ENCODE results near the gene TMEM131.

TMEM131 gene

DNA sequence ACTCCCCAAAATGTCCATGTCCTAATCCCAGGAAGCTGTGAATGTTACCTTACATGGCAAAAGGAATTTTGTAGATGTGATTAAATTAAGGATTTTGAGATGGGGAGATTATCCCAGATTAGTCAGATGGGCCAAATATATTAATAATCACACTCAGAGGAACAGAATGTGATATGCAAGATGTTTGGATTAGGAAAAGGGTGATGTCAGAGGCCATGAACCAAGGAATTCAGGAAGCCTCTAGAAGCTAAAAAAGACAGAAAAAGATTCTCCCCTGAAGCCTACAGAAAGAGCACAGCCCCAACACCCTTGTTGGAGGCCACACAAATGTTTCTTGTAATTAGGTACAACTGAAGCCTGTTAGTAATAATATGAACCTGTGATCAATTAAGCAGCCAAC, 13.1 kb downstream of the TMEM131 start:
- Histone ChIP-seq H3K9ac (ENCODE audit: low read depth, low read length) (no peak overlapping the region), H4K20me1 (ENCODE audit: insufficient read depth, low read length) (no peaks in the 10 kb centered on the region), H3K27me3 (ENCODE audit: insufficient read depth, low read length, poor library complexity) (no peaks in the 10 kb centered on the region), H3K36me3 (ENCODE audit: insufficient read depth, low read length) (peaks cover 14% of the 10 kb centered on the region; the same call in 1 of the 2 replicates), H3K9me3 (ENCODE audit: insufficient read depth, low read length, severe bottlenecking) (peaks cover 19% of the 10 kb centered on the region), H3K4me3 (ENCODE audit: low read depth in 1 of 2, low read length in 2 of 2) (no peak overlapping the region), H3K4me2 (ENCODE audit: insufficient read depth, low read length) (no peak overlapping the region), H3K4me1 (ENCODE audit: insufficient read depth, low read length) (no peaks in the 10 kb centered on the region), H3K79me2 (ENCODE audit: insufficient read depth, low read length) (peaks cover 59% of the 10 kb centered on the region), H2AFZ (ENCODE audit: low read depth, low read length) (no peak overlapping the region), H3K27ac (ENCODE audit: low read length) (no peak overlapping the region)
- no peak for DNase-seq
- ATAC-seq (ENCODE audit: insufficient read depth, low read depth) = no peak
- TF ChIP-seq, protein P1, sequence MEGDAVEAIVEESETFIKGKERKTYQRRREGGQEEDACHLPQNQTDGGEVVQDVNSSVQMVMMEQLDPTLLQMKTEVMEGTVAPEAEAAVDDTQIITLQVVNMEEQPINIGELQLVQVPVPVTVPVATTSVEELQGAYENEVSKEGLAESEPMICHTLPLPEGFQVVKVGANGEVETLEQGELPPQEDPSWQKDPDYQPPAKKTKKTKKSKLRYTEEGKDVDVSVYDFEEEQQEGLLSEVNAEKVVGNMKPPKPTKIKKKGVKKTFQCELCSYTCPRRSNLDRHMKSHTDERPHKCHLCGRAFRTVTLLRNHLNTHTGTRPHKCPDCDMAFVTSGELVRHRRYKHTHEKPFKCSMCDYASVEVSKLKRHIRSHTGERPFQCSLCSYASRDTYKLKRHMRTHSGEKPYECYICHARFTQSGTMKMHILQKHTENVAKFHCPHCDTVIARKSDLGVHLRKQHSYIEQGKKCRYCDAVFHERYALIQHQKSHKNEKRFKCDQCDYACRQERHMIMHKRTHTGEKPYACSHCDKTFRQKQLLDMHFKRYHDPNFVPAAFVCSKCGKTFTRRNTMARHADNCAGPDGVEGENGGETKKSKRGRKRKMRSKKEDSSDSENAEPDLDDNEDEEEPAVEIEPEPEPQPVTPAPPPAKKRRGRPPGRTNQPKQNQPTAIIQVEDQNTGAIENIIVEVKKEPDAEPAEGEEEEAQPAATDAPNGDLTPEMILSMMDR (IDR thresholded peaks at IDR 0.05; ENCODE audit: borderline replicate concordance, extremely low read depth, low read length, poor library complexity, severe bottlenecking) = no peak
- TF ChIP-seq EZH2 (IDR thresholded peaks at IDR 0.05; ENCODE audit: borderline replicate concordance, low read depth, low read length, severe bottlenecking) = no peak

DNA sequence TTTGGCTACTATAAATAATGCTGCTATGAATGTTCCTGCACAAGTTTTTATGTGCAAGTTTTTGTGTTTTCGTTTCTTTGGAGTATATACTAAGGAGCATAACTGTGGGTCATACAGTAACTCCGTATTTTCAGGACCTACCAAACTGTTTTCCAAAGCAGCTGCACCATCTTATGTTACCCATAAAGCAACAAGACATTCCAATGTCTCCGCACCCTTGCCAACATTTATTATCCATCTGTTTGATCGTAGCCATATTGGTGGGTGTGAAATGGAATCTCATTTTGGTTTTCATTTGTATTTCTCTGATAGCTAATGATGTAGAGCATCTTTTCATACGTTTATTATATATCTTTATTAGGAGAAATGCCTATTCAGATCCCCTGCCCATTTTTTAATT, 13.8 kb downstream of the TMEM131 start:
- Histone ChIP-seq H3K4me3 (ENCODE audit: low read depth in 1 of 2, low read length in 2 of 2) (no peak overlapping the region), H3K9ac (ENCODE audit: low read depth, low read length) (no peak overlapping the region), H3K36me3 (ENCODE audit: insufficient read depth, low read length) (peaks cover 14% of the 10 kb centered on the region; the same call in 1 of the 2 replicates), H3K4me1 (ENCODE audit: insufficient read depth, low read length) (no peaks in the 10 kb centered on the region), H3K27ac (ENCODE audit: low read length) (no peak overlapping the region), H3K9me3 (ENCODE audit: insufficient read depth, low read length, severe bottlenecking) (peaks cover 19% of the 10 kb centered on the region), H2AFZ (ENCODE audit: low read depth, low read length) (no peak overlapping the region), H3K27me3 (ENCODE audit: insufficient read depth, low read length, poor library complexity) (no peaks in the 10 kb centered on the region), H4K20me1 (ENCODE audit: insufficient read depth, low read length) (no peaks in the 10 kb centered on the region), H3K4me2 (ENCODE audit: insufficient read depth, low read length) (no peak overlapping the region), H3K79me2 (ENCODE audit: insufficient read depth, low read length) (peaks cover 52% of the 10 kb centered on the region)
- DNase-seq (no peak), ATAC-seq (ENCODE audit: insufficient read depth, low read depth) (no peak)
- TF ChIP-seq EZH2 (IDR thresholded peaks at IDR 0.05; ENCODE audit: borderline replicate concordance, low read depth, low read length, severe bottlenecking) = no peak
- TF ChIP-seq, protein P1 (IDR thresholded peaks at IDR 0.05; ENCODE audit: borderline replicate concordance, extremely low read depth, low read length, poor library complexity, severe bottlenecking) = no peak

DNA sequence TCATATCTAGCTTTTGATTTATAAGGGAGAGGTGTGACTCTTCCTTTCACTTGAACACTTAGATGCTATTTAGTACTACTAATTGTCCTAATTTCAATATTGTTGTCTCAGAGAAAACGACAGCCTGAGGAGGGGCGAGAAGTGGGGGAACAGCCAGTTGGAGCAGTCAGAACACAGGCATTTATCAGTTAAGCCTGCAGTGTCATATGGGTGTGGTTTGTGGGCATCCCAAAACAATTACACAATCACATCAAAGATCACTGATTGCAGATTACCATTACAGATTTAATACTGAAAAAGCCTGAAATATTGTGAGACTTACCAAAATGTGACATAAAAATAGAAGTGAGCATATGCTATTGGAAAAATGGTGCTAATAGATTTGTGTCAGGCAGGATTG, 15.8 kb downstream of the TMEM131 start:
- H2AFZ ChIP-seq (ENCODE audit: low read depth, low read length) = no peak overlapping the region
- H3K4me1 ChIP-seq (ENCODE audit: insufficient read depth, low read length) = no peaks in the 10 kb centered on the region
- TF ChIP-seq, protein P1 (IDR thresholded peaks at IDR 0.05; ENCODE audit: borderline replicate concordance, extremely low read depth, low read length, poor library complexity, severe bottlenecking) = no peak
- no peak for TF ChIP-seq EZH2 (IDR thresholded peaks at IDR 0.05; ENCODE audit: borderline replicate concordance, low read depth, low read length, severe bottlenecking)
- no peaks in the 10 kb centered on the region for H3K27me3 ChIP-seq (ENCODE audit: insufficient read depth, low read length, poor library complexity)
- no peak overlapping the region for H3K4me2 ChIP-seq (ENCODE audit: insufficient read depth, low read length)
- DNase-seq (no peak), ATAC-seq (ENCODE audit: insufficient read depth, low read depth) (no peak)
- H3K36me3 ChIP-seq (ENCODE audit: insufficient read depth, low read length) = peaks cover 14% of the 10 kb centered on the region; the same call in 1 of the 2 replicates
- H4K20me1 ChIP-seq (ENCODE audit: insufficient read depth, low read length) = no peaks in the 10 kb centered on the region
- peaks cover 19% of the 10 kb centered on the region for H3K9me3 ChIP-seq (ENCODE audit: insufficient read depth, low read length, severe bottlenecking)
- H3K9ac ChIP-seq (ENCODE audit: low read depth, low read length) = no peak overlapping the region
- H3K79me2 ChIP-seq (ENCODE audit: insufficient read depth, low read length) = peaks cover 43% of the 10 kb centered on the region
- H3K4me3 ChIP-seq (ENCODE audit: low read depth in 1 of 2, low read length in 2 of 2) = no peak overlapping the region
- no peak overlapping the region for H3K27ac ChIP-seq (ENCODE audit: low read length)

DNA sequence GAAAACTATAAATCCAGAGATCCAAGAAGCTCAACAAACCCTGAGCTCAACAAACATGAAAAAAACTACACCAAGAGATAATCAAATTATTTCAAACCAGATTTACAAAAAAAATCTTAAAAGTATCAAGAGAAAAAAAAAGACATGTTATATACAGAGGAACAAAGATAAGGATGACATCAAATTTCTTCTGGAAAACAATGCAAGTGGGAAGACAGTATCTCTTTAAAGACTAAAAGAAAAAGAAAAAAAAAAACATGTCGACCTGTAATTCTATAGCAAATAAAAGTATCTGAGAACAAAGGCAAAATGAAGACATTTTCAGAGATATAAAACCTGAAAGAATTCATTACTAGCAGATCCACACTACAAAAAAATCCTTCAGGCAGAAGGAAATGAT, 21.3 kb downstream of the TMEM131 start:
- Histone ChIP-seq H3K4me3 (ENCODE audit: low read depth in 1 of 2, low read length in 2 of 2) (no peak overlapping the region), H2AFZ (ENCODE audit: low read depth, low read length) (no peak overlapping the region), H3K4me2 (ENCODE audit: insufficient read depth, low read length) (no peak overlapping the region), H4K20me1 (ENCODE audit: insufficient read depth, low read length) (peaks cover 18% of the 10 kb centered on the region; the same call in 1 of the 2 replicates), H3K79me2 (ENCODE audit: insufficient read depth, low read length) (peaks cover 66% of the 10 kb centered on the region), H3K27me3 (ENCODE audit: insufficient read depth, low read length, poor library complexity) (no peaks in the 10 kb centered on the region), H3K4me1 (ENCODE audit: insufficient read depth, low read length) (no peaks in the 10 kb centered on the region), H3K36me3 (ENCODE audit: insufficient read depth, low read length) (0 out of 2 replicates have a peak, but pooled peaks cover 3% of the 10 kb centered on the region), H3K9me3 (ENCODE audit: insufficient read depth, low read length, severe bottlenecking) (peaks cover 19% of the 10 kb centered on the region), H3K27ac (ENCODE audit: low read length) (no peak overlapping the region), H3K9ac (ENCODE audit: low read depth, low read length) (no peak overlapping the region)
- no peak for TF ChIP-seq EZH2 (IDR thresholded peaks at IDR 0.05; ENCODE audit: borderline replicate concordance, low read depth, low read length, severe bottlenecking)
- TF ChIP-seq, protein P1 (IDR thresholded peaks at IDR 0.05; ENCODE audit: borderline replicate concordance, extremely low read depth, low read length, poor library complexity, severe bottlenecking) = no peak
- no peak for ATAC-seq (ENCODE audit: insufficient read depth, low read depth)
- DNase-seq = no peak

Measured in DND-41 (cell line).